ENCODE data around the gene LAMB1.

Gene LAMB1

GRCh38 chr7:107980171-107980570 is 22.8 kb downstream of the LAMB1 start:
- DNase-seq = no peak
- intact Hi-C loops (cut with DNase I) = no loop called here

- intact Hi-C loops (cut with DNase I) = no loop called here
- no peak for DNase-seq
These were observed 24.0 kb downstream of the LAMB1 start for GRCh38 chr7:107978815-107979408.

GRCh38 chr7:107977048-107977447 is 25.9 kb downstream of the LAMB1 start:
- intact Hi-C loops (cut with DNase I) = no loop called here
- DNase-seq = no peak

GRCh38 chr7:107976620-107977019 is 26.3 kb downstream of the LAMB1 start:
- no peak for DNase-seq
- intact Hi-C loops (cut with DNase I) = no loop called here

GRCh38 chr7:107975394-107976013 is 27.5 kb downstream of the LAMB1 start:
- no peak for DNase-seq
- intact Hi-C loops (cut with DNase I) = no loop called here

GRCh38 chr7:107973861-107974260 is 29.1 kb downstream of the LAMB1 start:
- intact Hi-C loops (cut with DNase I) = no loop called here

GRCh38 chr7:107972941-107973376 is 30.0 kb downstream of the LAMB1 start:
- intact Hi-C loops (cut with DNase I) = no loop called here
- DNase-seq = no peak

More at GRCh38 chr7:107973861-107974260, 29.1 kb downstream of the LAMB1 start:
- DNase-seq = no peak

- intact Hi-C loops (cut with DNase I) = no loop called here
- DNase-seq = no peak
These were observed 30.9 kb downstream of the LAMB1 start for GRCh38 chr7:107972075-107972482.

- intact Hi-C loops (cut with DNase I) = no loop called here
- DNase-seq = no peak
These were observed 31.3 kb downstream of the LAMB1 start for GRCh38 chr7:107971613-107972012.

- DNase-seq = no peak
- intact Hi-C loops (cut with DNase I) = no loop called here
These were observed 31.9 kb downstream of the LAMB1 start for GRCh38 chr7:107971100-107971499.

GRCh38 chr7:107969856-107970255 is 33.1 kb downstream of the LAMB1 start:
- intact Hi-C loops (cut with DNase I) = no loop called here
- DNase-seq = no peak

GRCh38 chr7:107968449-107968848 is 34.5 kb downstream of the LAMB1 start:
- no peak for DNase-seq
- intact Hi-C loops (cut with DNase I) = no loop called here

- DNase-seq = no peak
- intact Hi-C loops (cut with DNase I) = no loop called here
These were observed 35.5 kb downstream of the LAMB1 start for GRCh38 chr7:107967420-107967819.

- intact Hi-C loops (cut with DNase I) = no loop called here
- peak in 1 of 42 donors; percentile 20 for DNase-seq
These were observed 36.2 kb downstream of the LAMB1 start for GRCh38 chr7:107966711-107967110.

- intact Hi-C loops (cut with DNase I) = no loop called here
- DNase-seq = no peak
These were observed 38.5 kb downstream of the LAMB1 start for GRCh38 chr7:107964510-107964909.

GRCh38 chr7:107962817-107963216 is 40.1 kb downstream of the LAMB1 start:
- intact Hi-C loops (cut with DNase I) = no loop called here

GRCh38 chr7:107961405-107961804 is 41.6 kb downstream of the LAMB1 start:
- no peak for DNase-seq
- intact Hi-C loops (cut with DNase I) = no loop called here

More at GRCh38 chr7:107962817-107963216, 40.1 kb downstream of the LAMB1 start:
- DNase-seq = no peak

- DNase-seq = no peak
- intact Hi-C loops (cut with DNase I) = no loop called here
These were observed 42.7 kb downstream of the LAMB1 start for GRCh38 chr7:107960272-107960671.

GRCh38 chr7:107959527-107959898 is 43.4 kb downstream of the LAMB1 start:
- intact Hi-C loops (cut with DNase I) = no loop called here
- DNase-seq = no peak

- peak in 2 of 42 donors; percentile 52 to 64 for DNase-seq
- intact Hi-C loops (cut with DNase I) = no loop called here
These were observed 44.0 kb downstream of the LAMB1 start for GRCh38 chr7:107958764-107959526.
